Islet precursor cell (in vitro differentiated cells): ENCODE data around the gene METRN.

Experiments
- DNase-seq: peaks from one replicate; pipeline ENCODE4 v3.0.0-alpha.2; 2018

The METRN gene

GRCh38 chr16:693364-693763 is 21.6 kb upstream of the METRN start:
- no peak for DNase-seq

- DNase-seq: no peak
Measured at GRCh38 chr16:693766-694165, 21.2 kb upstream of the METRN start.

DNA sequence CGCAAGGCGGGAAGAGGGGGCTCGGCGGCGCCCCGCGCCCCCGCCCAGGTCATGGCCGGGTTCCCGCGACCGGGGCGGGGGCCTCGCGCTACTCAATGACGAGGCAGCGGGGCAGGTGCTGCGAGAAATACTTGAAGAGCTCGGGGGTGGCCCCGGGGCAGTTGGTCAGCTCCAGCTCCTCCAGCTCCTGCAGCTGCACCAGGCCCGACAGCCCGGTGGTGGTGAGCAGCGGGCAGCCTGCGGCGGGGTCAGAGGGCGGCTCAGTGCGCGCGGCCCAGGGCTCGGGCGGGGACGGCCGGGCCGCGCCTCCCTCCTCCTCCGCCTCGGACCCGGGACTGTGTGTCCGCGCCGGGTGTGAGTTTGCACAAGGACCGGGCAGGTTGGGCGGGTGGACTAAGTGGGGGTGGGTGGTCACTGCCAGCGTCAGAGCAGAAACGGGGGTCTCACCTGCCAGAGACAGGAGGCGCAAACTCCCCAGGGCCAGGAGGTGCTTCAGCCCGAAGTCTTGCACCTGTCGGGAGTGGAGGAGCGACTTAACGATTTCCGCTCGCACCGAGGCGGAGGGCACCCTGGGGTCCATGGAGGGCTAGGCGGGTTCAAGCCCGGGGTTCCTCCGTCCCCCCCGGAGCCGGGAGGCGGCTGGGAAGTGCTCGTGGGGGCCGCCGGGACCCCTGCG is 20.6 kb upstream of the METRN start:
- no peak for DNase-seq

DNA sequence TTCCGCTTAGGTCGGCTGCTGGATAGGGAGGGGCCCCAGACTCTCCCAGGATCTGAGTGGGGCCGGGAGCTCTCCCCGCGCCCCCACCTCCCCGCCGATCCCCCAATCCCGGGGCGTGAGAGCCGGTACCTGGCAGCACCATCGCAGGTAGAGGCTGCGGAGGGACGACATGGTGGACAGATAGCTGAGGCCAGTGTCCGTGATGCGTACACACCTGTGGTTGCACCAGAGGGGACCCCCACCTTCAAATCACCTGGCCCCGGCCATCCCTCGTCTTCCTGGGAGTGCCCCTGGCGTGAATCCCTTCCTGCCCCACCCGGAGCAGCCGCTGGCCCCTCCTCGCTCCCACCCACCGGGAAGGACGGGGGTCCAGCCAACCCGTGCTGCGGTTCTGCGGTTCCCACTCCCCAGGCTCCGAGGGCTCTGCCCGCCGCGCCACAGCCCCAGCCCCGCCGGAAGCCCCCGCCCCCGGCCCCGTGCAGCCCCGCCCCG is 20.0 kb upstream of the METRN start:
- no peak for DNase-seq

DNA sequence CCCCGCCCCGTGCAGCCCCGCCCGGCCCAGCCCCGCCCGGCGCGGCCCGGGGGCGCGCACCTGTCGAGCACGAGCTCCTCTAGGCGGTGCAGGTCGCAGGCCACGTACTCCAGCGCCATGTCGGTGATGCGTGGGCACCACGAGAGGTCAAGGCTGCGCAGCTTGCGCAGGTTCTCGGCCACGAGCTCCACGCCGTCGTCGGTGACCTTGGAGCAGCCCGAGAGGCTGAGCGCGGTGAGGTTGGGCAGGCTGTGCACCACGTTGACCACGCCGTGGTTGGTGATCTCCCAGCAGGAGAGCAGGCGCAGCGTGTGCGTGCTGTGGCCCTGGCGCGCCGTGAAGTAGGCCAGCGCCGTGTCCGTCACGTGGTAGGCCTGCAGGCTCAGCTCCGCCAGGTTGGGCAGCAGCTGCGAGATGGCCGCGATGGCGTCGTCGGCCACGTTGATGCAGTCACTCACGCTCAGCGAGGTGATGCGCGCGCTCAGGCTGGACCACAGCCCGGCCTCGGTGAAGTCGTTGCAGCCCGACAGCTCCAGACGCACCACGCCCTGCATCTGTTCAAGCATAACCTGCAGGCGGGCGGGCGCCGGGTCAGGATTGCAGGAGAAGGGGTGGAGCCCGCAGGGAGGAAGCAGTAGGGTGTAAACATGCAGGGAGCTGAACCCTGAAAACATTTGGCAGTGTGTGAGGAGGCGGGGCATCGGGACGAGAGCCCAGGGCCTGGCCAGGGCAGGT is 19.4 kb upstream of the METRN start:
- no peak for DNase-seq

DNA sequence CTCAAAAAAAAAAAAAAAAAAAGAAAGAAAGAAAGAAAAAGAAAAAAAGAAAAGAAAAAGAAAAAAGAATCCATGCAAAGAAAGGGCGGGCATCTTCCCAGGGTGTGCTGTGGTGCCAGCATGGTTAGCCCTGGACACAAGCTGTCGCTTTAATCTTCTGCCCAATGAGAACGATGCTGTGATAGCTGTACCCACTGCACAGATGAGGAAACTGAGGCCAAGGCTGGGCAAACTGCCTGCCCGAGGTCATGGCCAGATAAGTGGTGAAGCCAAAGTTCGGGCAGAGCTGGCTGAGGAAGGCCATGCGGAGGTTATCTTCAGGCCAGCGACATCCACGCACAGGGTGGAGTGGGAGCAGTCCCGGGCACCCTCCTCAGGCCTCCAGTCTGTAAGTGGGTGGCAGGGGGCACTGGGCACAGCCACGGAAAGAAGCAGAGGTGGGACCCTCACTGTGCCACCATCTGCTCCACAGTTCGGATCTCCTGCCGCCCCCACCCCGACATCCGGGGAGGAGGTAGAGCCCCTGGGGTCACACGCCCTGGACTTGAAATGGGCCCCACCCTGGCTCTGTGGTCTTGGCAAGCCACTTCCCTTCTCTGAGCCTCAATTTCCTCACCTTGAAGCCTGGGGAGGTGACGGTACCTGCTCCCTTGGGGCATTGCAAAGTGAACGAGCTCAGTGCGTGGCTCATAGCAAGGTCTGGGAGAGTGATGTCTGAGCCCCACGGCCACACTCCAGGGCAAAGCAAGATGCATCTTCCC is 15.8 kb upstream of the METRN start:
- no peak for DNase-seq

GRCh38 chr16:700684-701584 is 14.0 kb upstream of the METRN start:
- peak; percentile 75 for DNase-seq

GRCh38 chr16:702341-702740 is 12.6 kb upstream of the METRN start:
- DNase-seq: no peak

DNA sequence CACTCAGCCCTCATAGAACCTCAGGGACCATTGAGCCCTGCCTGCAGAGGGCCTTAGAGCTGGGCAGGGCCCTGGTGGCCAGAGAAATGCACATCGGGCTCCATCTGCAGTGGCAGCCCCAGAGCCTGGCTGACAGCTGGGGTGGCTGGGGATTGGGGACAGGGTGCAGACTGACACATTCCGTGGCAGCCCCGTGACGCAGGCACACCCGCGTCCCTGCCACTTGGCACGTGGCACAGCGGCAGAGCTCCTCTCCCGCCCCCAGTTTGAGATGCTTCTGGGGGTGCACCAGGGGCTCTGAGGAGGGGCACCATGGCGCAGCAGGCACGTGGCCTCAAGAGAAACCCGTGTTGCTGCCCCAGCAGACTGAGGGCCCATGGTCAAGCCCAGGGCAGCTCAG is 11.5 kb upstream of the METRN start:
- DNase-seq: no peak

DNA sequence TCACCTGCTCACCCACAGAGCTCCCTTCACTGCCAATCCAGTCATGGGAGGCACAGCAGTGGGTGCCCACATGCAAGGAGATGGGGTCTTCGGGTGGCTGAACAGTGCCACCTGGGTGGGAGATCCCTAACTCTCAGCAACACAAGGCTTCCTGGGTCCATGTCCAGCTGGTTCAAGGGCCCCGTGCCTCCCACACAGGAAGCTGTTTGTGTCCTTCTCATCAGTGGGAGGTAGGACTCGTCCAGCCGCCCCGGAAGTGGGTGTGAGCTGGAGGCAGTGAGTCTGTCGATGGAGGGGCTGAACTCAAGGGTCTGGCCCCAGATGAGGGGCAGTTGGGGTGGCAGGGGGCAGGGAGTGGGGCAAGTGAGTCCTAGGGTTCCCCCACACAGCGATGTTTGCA is 10.9 kb upstream of the METRN start:
- DNase-seq: no peak

DNA sequence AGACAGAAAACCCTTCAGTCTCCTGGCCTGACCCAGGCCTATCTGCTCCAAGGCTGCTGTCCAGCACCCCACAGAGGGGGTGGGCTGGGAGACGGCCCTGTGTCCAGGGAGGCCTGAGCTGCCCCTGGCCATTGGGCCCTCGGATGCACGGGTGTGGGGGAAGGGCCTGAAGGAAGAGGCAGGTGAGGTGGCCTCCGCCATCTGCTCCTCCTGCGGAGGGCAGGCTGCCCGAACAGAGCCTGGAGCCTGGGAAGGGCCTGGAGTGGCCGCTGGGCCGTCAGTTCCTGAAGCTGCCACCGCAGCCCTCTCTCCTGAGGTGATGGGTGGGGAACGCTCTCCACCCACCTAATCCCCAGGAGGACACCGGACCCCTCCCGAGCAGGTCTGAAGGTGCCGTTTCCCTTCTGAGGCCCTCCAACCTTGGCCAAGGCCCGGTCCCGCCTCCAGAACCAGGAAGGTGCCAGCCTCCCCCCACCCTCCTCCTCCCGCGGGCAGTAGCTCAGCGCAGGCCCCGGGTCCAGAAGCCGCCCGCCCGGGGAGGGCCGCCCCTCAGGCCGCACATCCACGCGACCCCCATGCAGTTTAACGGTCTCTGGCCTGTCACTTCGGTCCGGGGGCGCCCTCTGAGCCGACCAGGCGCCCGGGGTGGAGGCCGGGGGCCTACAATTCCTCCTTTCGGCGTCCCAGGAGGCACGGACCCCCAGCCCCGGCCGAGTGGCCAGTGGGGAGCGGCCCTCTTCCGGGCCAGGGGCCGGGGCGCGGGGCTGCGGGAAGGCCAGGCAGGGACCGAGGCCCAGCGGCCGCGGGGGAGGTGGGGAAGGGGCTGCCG is 10.2 kb upstream of the METRN start:
- no peak for DNase-seq

DNA sequence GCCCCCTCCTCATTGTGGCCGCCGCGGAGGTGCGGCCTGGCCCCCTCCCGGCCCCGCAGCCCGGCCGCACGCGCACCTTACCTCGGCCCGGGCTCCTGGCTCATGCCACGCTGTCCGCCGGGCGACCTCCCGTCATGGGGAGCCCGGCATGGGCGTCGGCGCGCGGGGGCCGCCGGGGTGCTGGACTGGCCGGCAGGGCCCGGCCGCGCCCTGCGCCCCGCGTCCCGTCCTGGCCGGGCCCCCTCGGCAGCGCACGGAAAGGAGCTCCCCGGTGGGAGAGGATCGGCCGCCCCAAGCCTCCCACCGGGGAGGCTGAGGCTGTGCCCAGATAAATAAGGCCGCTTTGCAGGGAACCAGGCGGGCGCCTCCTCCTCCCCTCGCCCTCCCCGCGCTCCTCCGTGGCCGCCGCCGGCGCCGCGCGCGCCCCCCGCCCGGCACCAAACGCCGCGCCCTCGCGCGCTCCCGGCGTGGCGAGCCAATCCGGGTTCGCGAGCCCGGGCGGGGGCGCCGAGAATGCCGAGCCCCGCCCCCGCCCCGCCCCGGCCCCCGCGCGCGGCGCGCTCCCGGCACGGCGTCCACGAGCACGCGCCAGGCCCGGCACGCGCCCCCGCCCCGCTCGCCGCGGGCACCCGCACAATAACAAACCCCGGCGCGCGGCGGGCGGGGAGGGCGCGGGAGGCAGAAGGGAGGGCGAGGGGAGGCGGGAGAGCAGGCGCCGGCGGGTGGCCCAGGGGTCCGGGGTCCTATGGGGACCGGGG is 9.3 kb upstream of the METRN start, which contains the start of gene FBXL16:
TSS of gene FBXL16 (minus strand) at position 371 of the 758 bp plus-strand sequence. CDS start 8,396 bp downstream, outside the sequence.
- DNase-seq: no peak

DNA sequence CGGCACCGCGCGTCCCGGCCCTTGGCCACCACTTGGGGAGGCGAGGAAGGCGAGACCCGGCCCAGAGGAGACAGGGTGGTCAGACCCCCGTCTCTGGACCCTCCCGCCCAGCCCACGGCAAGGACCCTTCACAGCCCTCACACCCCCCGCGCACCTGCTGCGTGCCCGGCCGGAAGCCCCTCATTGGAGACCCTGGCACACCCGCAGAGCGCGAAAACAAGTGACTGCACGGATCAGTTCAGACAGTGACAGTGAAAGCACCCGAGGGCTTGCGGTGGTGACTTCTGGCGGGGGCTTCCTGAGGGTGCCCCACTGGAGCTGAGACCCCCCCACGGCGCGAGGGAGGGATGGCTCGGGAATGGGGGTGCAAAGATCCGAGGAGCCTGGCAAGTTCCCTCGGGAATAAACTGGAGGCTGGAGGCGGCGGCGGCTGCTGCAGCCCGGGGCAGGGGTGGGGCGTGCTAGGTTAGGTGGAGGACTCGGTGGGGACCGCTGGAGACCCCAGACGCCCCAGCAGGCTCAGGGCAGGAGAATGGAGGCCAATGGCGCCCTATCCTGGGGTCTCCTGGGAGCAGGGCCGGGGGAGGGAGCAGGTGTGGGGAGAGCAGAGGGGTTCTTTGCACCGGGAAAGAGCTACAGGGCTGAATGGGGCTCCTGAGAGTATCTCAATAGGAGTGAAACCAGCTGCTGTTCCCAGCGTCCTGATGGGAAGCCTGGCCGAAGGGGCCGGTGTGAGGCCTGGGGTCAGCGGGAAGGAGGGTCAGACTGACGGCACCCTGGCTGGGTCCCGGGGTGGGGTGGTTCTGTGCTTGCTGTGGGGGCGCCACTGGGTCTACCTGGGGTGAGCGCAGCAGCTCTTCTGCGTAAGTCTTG is 8.5 kb upstream of the METRN start:
- DNase-seq: no peak

DNA sequence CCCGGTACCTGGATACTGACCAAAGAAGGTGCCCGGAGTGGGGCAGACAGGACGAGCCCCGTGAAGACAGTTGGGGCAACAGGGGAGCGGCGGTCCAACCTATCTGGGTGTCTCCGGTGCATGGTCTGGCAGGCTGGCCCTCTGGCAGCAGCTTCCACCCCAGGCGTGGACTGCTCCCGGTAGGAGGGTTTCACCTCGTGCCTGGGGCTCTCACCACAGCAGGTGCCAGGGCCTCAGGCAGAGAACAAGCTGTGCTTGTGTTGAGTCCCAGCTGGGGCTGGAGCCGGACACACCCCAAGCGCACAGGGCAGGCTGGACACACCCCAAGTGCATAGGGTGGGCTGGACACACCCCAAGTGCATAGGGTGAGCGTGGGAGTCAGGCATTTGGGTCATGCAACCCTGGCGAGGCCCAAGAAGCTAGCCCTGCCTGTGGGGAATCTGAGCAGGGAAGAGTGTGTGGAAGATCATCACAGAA is 7.8 kb upstream of the METRN start:
- DNase-seq: no peak

DNA sequence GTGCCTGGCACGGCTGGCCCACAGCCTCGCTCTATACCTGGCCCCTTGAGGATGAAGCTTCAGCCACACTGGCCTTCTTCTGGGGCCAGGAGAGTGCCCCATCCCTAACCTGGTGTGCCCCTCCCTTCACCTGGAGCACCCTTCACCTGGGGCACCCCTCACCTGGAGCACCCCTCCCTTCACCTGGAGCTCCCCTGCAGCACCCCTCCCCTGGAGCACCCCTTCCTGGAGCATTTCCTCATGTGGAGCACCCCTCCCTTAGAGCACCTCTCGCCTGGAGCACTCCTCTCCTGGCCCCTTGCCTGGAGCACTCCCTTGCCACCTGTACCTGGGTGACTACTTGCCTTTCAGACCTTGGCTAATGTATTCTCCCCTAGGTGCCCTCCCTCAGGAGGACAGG is 6.9 kb upstream of the METRN start:
- no peak for DNase-seq

DNA sequence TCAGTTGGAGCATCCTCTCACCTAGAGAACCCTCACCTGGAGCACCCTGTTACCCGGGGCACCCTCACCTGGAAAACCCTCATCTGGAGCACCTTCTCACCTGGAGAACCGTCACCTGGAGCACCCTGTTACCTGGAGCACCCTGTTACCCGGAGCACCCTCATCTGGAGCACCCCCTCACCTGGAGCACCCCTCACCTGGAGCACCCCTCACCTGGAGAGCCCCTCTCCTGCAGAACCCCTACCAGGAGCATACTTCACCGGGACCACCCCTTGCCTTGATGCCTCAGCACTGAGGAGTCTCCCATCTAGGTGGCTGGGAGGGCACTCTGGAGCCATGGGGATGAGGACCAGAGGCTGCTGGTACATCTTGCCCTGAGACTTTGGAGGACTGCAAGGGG is 6.0 kb upstream of the METRN start:
- DNase-seq: no peak

GRCh38 chr16:709566-710499 is 5.1 kb upstream of the METRN start:
- peak; percentile 80 for DNase-seq

- no peak for DNase-seq
Measured at GRCh38 chr16:710500-711075, 4.3 kb upstream of the METRN start.
